Stimulated activated CD4-positive, alpha-beta T cell treated with anti-CD3 and anti-CD28 coated beads, Interleukin-2, amount 100 ng/mL, for 48 hours (primary cell): ENCODE results near the gene PLXNA2.

Experiments used
- DNase-seq, 2 donors: peaks; one replicate each; pipeline ENCODE4 v3.0.0-alpha.2; 2020

PLXNA2 gene

GRCh38 chr1:208264469-208265121 lies 20.4 kb upstream of the PLXNA2 start:
- no peak for DNase-seq

DNA sequence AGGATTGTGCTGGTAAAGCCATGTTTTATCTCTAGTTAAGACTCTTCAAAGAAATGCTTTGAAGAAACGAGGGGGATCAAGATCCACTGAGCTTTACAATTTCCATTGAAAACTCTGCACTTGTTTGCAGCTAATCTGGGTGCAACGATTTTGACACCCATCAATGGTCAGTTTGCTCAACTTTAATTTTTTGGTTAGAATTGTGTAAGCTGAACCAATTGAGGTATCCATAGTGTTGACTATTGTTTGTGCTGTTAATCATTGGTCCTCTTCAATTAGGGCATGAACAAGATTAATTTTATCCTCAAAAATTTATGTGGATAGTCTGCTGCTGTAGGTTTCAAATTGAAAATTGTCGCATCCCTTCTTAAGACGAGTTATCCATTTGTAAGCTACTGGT lies 17.7 kb upstream of the PLXNA2 start:
- DNase-seq = no peak

- DNase-seq = no peak
Observed at GRCh38 chr1:208258277-208258676, 14.1 kb upstream of the PLXNA2 start.

DNA sequence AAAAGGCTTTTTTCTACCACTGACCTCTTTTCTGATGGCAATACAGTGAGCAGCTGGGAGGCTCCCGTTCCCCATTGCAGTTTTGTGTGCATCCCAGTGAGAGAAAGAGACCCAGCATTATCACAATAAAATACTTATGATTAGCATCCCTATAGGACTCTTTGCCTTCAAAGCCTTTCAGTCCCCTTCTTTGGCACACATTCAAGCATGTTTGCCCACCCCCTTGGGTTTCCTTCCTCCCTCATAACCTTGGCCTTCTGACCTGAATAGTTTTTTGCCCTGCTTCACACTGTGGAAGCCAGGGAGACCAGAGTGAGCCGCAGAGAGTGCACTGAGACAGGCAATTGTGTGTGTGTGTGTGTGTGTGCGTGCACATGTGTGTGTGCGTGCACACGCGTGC lies 13.2 kb upstream of the PLXNA2 start:
- DNase-seq = no peak

DNA sequence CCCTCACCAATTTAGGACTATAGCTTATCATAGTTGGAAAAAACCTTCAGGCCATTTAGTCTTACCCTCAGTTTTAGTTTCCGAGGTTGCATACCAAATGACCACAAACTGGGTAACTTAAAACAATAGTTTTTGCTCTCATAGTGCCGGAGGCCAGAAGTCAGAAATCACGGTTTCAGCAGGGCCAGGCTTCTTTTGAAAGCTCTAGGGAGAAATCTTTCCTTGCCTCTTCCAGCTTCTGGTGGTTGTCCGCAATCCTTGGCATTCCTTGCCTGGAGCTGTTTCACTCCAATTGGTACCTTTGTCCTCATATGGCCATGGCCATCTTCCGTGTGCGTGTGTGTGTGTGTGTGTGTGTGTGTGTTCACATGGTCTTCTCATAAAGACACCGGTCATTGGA lies 12.4 kb upstream of the PLXNA2 start:
- no peak for DNase-seq

- DNase-seq = no peak
Observed at GRCh38 chr1:208256091-208256490, 11.9 kb upstream of the PLXNA2 start.

- DNase-seq = no peak
Observed at GRCh38 chr1:208254862-208255261, 10.7 kb upstream of the PLXNA2 start.

- no peak for DNase-seq
Observed at GRCh38 chr1:208254376-208254775, 10.2 kb upstream of the PLXNA2 start.

- DNase-seq = no peak
Observed at GRCh38 chr1:208252836-208253576, 8.8 kb upstream of the PLXNA2 start.

DNA sequence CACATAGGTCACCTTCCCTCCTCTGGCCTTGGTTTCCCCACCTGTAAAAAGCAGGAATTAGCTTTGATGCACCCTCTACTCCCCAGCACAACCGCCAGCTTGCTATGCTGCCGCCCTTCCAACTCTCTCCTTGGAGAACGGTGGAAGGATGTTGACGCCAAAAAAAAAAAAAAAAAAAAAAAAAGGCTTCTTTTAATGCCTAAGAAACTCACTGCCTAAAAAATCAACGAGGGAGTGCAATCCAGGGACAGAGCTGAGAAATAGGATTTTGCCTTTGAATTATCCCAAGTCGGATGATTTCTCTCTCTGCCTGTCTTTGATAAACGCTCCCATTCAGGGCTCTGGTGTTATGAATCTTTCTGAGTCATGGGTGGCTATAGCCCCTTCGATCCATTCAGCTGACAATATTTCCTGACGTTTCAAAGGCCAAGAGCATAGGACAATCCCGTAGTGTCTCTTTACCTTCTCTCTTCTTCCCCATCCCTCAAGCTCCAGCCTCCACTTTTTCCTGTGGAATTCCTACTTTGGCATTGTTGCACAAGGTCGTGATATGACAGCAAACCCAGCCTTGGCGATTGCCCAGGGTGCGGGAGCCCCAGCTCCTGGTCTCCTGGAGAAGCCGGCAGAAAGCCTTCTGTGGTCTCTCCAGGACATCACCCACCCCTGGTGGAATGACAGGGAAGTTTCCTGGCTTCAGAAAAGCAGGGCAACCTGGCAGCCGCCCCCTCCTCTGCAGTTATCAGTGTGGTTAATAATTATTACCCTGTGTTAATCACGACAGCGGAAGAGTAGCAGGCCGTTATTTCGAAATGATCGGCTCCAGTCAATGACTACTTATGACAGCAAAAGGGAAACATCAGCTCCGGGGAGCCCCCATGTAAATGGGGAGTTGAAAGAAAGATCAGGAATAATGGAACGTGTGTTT lies 8.0 kb upstream of the PLXNA2 start:
- DNase-seq = no peak

DNA sequence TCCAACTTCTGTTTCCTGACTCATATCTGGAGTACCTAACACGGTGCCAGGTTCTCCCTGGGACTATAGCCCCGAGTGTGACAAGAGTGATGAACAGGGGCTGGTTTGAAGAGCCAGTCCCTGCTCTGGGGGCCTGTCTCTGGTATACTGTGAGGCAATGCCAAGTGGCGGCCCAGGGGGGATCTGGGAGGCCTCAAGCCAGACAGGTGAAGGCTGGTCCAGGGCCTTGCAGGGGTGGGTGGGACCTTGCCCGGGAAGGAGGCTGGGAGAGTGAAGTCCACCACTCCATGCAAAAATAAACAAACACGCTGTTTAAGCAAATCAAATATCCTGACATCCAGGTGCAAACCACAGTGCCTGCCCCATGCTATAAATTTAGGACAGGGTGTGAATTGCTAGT lies 6.8 kb upstream of the PLXNA2 start:
- DNase-seq = no peak

DNA sequence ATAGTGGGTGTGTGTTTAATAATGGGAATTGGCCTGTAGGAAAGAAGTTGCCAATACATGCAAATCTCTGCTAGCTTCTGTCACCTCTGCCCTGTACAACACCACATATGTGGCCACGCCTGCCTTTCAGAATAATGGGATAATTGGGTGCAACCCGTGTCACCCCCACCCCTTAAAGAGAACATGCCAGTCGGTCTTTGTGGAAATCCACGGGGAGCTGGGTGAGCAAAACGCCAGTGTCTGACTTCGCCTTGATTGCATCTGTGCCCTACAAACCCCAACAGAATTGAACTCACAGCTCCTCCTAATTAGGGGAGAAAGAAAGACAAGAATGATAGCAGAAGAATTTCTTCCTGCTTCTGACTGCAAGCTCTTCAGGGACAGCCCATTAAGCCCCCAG lies 6.4 kb upstream of the PLXNA2 start:
- no peak for DNase-seq

DNA sequence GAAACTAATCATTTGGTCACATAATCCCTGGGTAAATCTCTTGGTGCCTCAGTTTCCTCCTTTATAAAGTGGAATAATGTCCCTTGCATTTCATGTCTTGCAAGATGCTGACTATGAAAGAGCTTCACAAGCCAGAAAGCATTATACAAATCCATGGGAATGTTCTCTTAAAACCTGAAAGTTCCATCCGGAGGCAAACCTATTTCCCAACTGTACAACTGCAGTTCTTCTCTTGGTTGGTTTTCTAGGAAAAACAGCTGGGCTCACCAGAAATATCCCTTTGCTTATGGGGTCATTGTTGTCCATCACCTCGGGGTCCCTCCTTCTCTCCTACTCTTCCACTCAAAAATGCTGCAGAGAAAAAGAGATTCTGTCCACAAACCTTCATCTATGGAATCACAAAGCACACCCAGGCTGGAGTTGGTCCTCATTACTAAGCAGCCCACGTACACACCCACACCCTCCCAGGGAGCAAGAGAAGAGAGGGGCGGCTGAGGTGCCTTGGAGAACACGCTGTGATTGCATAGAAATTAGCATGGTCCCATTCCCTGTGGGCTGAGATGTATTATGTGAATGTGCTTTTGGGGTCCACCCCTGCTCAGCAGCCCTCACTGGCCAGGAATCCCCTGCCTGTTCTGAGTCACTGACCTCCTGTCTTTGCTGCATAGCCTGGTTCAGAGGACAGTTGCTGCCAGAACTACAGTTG lies 5.0 kb upstream of the PLXNA2 start:
- no peak for DNase-seq

DNA sequence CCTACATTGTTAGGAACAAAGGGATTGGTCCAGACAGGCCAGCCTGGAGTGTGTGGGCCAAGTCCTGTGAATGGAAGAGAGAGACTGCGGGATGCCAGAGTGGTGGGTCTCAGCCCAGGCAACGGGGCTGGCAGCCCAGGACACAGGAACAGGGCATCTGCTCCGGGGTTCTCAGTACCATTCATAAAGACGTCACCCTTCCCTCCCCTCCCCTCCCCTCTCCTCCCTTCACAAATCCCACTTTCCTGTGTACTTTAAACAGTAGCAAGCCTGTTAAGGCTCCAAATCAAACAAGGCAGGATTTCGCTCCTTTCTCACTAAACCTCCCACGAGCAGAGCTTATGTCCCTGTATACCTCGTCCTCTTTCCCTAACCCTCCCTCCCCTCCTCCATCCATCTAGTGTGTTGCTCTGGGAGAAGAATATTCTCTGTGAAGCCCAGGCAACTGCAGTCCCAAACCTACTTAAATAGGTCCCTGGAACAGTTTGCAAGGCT lies 4.2 kb upstream of the PLXNA2 start:
- DNase-seq = no peak

DNA sequence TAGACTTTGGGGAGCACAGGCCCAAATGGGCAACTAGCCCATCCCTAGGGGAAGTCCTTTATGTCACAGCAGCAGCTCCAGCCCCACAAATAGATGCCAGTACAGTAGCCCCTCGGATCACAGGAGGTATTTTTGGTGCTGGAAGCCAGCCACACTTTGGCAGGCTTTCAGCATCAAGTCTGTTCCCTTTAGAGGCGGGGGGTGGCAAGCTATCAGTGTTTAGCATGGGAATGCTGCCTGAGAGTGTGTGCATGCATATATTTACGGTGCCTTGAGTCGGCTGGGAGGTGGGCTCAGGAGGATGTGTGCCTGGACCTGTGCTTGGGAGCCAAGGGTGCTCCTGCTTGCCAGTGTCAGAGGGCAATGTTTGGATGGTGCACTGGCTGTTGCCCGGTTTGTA lies 3.5 kb upstream of the PLXNA2 start:
- DNase-seq = no peak

- DNase-seq = peak; percentile 75 to 85
Observed at GRCh38 chr1:208245185-208245705, 1.1 kb upstream of the PLXNA2 start.

- peak in 1 of 2 donors; percentile 4 for DNase-seq
Observed at GRCh38 chr1:208243527-208243966, 637 bp downstream of the PLXNA2 start.

GRCh38 chr1:208242941-208243526 lies 1.1 kb downstream of the PLXNA2 start:
- peak in 1 of 2 donors; percentile 4 for DNase-seq

GRCh38 chr1:208242146-208242545 lies 2.0 kb downstream of the PLXNA2 start:
- DNase-seq = no peak

DNA sequence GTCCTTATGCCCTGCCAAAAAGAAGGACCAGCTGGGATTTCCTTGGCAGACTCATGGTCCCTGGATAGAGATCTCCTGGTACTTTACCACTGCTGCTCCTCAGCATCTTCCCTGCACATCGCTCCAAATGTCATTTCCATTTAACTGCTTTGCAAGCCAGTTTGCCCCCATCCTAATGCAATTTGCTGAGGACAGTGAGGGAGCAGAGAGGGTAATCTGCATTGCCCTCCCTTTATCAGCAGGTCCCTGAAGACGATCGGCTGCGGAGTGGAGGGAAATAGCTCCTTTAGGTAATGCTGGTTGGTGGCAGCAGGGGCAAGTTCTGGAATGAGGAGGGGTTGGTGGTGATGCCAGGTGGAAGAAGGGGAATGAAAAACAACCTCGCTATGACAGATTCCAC lies 2.7 kb downstream of the PLXNA2 start:
- no peak for DNase-seq

GRCh38 chr1:208240662-208241355 lies 3.4 kb downstream of the PLXNA2 start:
- DNase-seq = no peak
